DMS79 treated with DMSO at 0.1 percent for 48 hours (cell line): ENCODE data around the gene MYBPHL.

ENCODE experiments used
- DNase-seq: peaks from one replicate; lab custom pipeline; 2025; lab: John Stamatoyannopoulos, UW

The MYBPHL gene, protein sequence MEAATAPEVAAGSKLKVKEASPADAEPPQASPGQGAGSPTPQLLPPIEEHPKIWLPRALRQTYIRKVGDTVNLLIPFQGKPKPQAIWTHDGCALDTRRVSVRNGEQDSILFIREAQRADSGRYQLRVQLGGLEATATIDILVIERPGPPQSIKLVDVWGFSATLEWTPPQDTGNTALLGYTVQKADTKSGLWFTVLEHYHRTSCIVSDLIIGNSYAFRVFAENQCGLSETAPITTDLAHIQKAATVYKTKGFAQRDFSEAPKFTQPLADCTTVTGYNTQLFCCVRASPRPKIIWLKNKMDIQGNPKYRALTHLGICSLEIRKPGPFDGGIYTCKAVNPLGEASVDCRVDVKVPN

GRCh38 chr1:109306832-109307273, at the start of gene MYBPHL:
TSS of gene MYBPHL (minus strand) at chr1:109307011. CDS start at chr1:109306991, 20 bp downstream.
- no peak for DNase-seq

GRCh38 chr1:109356505-109356904, 49.7 kb upstream of the MYBPHL start:
- no peak for DNase-seq

DNA sequence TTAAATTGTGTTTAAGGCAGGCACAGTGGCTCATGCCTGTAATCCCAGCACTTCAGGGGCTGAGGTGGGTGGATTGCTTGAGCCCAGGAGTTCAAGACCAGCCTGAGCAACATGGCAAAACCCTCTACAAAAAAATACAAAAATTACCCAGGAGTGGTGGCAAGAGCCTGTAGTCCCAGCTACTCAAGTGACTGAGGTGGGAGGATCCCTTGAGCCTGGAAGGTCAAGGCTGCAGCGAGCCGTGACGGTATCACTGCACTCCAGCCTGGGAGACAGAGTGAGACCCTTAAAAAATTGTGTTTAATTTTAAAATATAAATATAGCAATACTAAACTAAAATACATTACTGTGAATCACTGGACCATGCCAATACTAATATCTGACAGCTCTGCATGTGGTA, 48.1 kb upstream of the MYBPHL start:
- DNase-seq: no peak

- DNase-seq: no peak
These were observed 44.6 kb upstream of the MYBPHL start for GRCh38 chr1:109351457-109351856.

DNA sequence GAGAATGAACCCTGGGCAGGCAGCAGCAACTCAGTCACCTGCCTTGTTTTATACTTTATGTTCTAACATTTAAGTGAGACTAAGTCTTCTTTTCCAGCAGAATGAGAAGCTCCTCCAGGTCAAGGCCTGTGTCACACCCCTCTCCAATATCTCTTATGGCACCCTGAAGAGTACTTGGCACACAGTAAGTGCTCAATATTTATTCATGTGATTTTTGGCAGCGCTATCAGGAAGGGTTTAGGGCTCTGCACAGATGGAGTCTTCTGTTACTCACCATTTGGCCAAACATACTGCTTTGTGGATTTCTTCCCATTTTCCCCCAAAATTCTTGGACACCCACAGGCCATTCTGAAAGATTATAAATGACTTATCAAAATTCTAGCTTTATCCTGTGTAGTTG, 43.8 kb upstream of the MYBPHL start:
- peak; percentile 10 for DNase-seq

- no peak for DNase-seq
These were observed 43.4 kb upstream of the MYBPHL start for GRCh38 chr1:109350182-109350581.

GRCh38 chr1:109347511-109347910, 40.7 kb upstream of the MYBPHL start:
- DNase-seq: no peak

DNA sequence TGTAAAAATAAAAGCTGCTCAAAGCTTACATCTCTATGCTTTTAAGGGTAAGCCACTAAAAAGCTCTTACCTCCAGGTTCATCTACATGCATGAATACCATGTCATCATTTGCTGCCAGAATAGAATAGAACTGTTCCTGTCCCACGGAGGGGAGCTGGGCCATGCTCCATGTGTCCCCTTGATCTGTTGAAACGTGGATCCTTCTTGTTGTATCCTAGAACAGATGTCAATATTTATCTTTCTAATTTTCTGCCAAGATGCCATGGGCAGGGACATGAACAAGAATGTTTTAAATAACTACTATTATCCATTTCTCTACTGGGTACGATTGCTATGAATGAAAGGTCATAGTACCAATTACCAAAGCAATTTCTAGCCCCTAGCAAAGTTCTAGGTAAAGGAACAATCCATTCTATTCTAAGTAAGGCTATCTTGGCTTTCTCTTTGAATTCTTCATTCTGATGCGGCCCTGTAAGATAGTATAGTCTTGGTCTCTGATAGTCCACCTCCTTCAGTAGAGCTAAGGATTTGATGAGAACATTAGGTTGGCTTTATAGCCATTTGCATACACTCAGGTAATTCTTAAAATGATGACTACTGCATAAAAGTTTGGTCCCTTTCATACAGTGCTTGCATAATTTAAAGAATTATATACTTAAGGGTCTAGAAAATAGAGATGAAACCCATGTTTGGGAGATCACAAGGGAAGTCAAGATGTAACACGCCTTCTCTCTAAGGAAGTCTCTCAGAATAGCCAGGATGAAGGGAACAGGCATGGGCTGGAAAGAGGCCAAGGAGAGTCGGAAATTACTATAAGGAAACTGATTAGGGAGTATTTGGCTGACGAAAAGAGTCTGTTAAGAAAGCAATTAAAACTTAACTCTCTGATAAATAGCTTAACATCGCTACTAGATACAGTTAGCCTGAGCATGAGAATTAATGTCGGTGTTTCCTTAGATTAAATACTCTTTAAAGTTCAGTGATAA, 35.4 kb upstream of the MYBPHL start:
- DNase-seq: no peak

DNA sequence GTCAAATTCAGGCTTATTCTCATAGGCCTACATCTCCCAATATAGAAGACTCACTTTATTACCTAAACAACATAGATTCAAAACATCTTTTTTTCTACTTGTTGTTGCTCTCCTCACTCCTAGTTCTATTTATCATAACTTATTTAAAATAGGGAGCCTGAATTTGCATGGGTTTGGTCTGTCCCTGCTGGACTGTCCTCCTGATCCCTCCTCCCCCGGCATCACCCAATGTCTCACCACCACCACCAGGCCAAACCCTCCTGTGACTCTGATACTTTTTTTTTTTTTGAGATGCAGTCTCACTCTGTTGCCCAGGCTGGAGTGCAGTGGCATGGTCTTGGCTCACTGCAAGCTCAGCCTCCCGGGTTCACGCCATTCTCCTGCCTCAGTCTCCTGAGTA, 31.8 kb upstream of the MYBPHL start:
- no peak for DNase-seq

DNA sequence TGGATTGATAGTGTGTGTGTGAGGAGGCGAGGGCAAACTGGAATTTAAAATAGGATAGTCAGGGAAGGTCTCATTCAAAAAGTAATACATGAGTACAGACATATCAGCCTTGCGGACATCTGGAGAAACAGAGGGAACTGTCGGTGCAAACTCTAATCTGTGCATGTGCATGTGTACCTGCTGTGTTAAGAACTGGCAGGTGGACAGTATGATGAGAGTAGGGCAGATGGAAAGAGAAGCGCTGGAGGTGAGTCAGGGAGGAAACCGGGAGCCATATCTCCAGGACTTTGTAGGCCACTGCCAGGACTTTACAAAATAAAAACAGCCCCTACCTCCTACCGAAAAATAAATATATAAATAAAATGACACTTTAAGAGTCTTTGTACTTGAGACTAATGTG, 31.3 kb upstream of the MYBPHL start:
- no peak for DNase-seq

- DNase-seq: no peak
These were observed 28.3 kb upstream of the MYBPHL start for GRCh38 chr1:109335091-109335490.

DNA sequence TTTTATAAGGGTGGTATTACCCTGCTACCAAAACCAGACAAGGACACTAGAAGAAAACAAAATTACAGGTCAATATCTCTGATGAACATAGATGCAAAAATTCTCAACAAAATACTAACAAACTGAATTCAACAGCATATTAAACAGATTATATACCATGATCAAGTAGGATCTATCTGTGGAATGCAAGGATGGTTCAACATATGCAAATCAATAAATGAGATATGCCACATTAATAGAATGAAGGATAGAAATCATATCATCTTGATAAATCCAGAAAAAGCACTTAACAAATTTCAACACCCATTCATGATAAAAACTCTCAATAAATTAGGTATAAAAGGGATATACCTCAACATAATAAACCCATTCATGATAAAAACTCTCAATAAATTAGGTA, 24.3 kb upstream of the MYBPHL start:
- DNase-seq: no peak

- DNase-seq: no peak
These were observed 20.5 kb upstream of the MYBPHL start for GRCh38 chr1:109327285-109327684.

- no peak for DNase-seq
These were observed 16.2 kb upstream of the MYBPHL start for GRCh38 chr1:109322974-109323373.

- DNase-seq: no peak
These were observed 12.3 kb upstream of the MYBPHL start for GRCh38 chr1:109319114-109319513.

DNA sequence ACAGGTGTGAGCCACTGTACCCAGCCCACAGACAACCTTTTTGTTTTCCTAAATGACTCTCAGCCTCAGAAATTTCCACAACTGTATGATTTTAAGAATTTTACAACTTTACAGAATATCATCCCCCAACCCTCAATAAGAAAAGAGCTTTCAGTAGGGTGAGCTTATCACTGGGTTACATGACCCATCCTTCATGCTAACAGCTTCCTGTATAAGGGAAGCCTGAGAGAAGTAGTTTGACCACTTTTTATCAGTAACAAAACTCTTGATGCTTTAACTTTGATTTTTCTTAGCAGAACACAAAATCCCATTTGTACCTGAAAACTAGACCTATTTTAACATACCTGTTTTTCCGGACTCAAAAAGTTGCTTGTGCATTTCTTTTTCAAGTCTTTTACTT, 9.7 kb upstream of the MYBPHL start:
- DNase-seq: no peak

- no peak for DNase-seq
These were observed 8.5 kb upstream of the MYBPHL start for GRCh38 chr1:109315288-109315687.

DNA sequence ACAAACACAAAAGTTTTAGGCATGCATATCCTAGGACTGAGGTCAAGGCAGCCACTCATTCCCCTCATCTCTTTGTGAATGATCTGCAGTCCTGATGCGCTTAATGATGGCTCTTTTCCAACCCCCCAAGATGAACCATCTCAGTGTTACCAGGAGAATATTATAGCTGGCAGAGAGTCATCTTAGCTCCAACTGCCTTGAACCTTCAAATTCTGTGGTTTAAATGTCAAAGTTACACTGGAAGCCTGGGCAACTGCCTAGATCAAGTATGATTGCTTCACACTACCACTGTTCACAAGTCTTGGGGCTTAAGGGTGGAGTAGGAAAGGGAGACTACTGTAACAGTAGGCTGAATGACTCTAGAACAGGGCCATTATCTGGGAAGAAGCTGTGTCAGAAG, 8.0 kb upstream of the MYBPHL start:
- no peak for DNase-seq

DNA sequence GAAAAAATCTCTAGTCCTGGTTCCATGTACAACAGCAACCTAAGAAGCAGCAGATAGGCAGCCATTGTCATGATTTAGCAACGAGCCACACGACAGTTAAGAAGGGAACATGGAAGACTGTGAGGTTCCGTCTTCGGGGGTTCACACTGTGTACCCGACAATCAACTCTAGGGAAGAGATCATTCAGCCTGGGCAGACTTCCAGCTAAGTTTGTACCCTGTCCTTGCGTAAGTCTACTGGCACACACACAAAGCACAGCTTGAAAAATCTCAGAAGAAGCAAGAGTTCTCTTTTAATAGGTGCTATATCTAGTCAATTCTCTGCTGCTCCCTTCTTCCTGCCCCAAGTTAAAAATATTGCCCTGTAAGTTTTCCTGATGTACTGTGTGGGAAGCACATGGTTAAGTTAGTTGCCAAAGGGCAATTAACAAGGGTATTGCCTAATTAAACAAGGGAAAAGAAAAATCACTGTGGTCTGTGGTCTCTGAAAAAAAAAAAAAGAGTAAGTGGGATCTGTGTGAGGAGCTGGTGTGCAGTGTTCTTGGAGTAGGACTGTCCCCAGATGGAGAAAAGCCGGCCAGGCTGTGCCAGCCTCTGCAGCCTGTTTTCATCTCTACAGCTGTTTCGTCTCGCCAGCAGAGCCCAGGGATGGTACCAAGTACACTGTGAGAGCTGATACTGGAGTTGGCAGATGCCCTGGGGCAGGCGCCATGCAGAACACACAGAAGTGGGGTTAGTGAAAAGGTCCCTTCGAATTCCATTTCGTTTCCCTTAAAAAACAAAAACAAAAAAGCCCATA, 6.4 kb upstream of the MYBPHL start:
- no peak for DNase-seq

- DNase-seq: no peak
These were observed 5.4 kb upstream of the MYBPHL start for GRCh38 chr1:109312246-109312645.

GRCh38 chr1:109309347-109309746, 2.5 kb upstream of the MYBPHL start:
- no peak for DNase-seq
